Effector memory CD8-positive, alpha-beta T cell (primary cell): ENCODE measurements around the gene VSX2.
"Not testable (repeated sequence)": the region's sequence is repeated elsewhere in the genome, so short reads cannot be mapped to it uniquely, and the experiment has no call there.

ENCODE experiments used
- ATAC-seq: fragments of 150-1000 bp; cut with Tn5 transposase; replicated peaks from 2 replicates; pipeline ENCODE4 v1.10.0; 2021; ENCODE audit warnings: mild to moderate bottlenecking, moderate library complexity
- DNase-seq, 3 experiments: peaks; one replicate each; pipeline ENCODE4 v3.0.0; 2021
- H3K27ac Mint-ChIP-seq, 2 donors: one replicate each; pipeline ENCODE4 v1.8.0; 2022; ENCODE audit warnings: mild to moderate bottlenecking in 2 of 2, mixed read lengths in 2 of 2, moderate library complexity in 2 of 2
- H3K27me3 Mint-ChIP-seq, 2 donors: one replicate each; pipeline ENCODE4 v1.8.0; 2022; ENCODE audit warnings: mixed read lengths in 2 of 2
- H3K36me3 Mint-ChIP-seq: one replicate; pipeline ENCODE4 v1.8.0; 2022; ENCODE audit warnings: mild to moderate bottlenecking, moderate library complexity, mixed read lengths; ENCODE audit not compliant: insufficient read depth
- H3K4me1 Mint-ChIP-seq, 2 donors: one replicate each; pipeline ENCODE4 v1.8.0; 2022; ENCODE audit warnings: low read depth in 2 of 2, mixed read lengths in 2 of 2
- H3K4me3 Mint-ChIP-seq, 2 donors: one replicate each; pipeline ENCODE4 v1.8.0; 2022; ENCODE audit warnings: mild to moderate bottlenecking in 2 of 2, mixed read lengths in 2 of 2, moderate library complexity in 2 of 2
- H3K9me3 Mint-ChIP-seq, 2 donors: one replicate each; pipeline ENCODE4 v1.8.0; 2022; ENCODE audit warnings: mixed read lengths in 2 of 2

VSX2 gene

DNA sequence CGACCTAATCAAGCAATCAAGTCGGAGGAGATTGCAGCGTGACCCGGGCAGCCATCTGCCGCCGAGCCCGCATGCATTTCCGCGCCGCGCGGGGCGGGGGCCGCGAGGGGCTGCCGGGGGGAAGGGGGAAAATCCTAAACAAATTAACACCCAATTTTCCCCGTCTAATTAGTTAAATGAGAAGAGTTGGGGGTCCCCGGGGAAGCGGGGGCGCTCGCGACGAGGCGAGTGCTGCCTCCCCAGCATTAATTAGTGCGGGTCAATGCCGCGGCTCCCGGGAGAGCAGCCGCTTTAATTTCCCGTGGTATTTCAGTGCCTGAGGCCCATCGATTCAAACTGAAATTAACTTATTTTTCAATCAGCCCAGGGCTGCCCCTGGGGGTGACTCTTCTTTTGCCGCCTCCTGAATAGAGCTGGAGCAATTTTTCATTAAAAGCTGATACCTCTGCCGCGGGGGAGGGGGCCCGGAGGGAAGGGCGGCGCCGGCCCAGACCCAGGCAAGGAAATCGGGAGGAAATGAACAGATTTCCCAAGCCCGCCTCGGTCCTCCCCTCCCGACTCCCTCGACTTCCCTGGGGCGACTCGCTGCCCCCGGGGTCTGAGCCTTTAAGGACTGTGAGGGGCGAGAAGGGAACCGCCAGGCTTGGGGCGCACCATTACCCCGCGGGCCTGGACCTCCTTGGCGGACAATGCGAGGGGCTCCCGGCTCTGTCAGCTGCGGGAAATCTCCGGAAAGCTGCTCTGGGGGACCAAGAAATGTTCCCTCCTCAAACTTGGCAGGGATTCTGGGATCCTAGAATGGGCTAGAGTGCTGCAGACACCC lies 18.9 kb downstream of the VSX2 start:
- H3K9me3 Mint-ChIP-seq: no peaks in the 10 kb centered on the region
- DNase-seq: no peak
- H3K4me3 Mint-ChIP-seq: peak overlapping the region; percentile 78 to 79
- no peak overlapping the region for H3K27ac Mint-ChIP-seq
- peak; percentile 61 for ATAC-seq
- H3K27me3 Mint-ChIP-seq: peaks cover under 1 to 9% of the 10 kb centered on the region in 2 donors
- H3K4me1 Mint-ChIP-seq: no peaks in the 10 kb centered on the region
- peaks cover 6% of the 10 kb centered on the region for H3K36me3 Mint-ChIP-seq

DNA sequence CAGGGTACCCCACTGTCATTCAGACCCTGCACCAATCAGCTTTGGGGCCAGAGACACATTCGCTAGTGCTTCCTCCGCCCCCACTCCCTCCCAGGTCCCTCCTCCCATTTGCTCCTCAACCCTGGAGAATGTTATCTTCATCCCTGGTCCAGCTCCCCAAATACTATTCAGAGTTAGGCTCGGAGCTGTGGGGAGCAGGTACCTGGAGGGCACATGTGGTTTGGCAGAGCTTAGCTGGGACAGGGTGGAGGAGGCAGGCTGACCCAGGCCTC lies 19.5 kb downstream of the VSX2 start:
- Mint-ChIP-seq H3K4me3 (peak overlapping the region; percentile 36 to 79), H3K36me3 (peaks cover 6% of the 10 kb centered on the region), H3K27me3 (peaks cover 4% of the 10 kb centered on the region in 2 donors), H3K4me1 (no peaks in the 10 kb centered on the region), H3K27ac (no peak overlapping the region), H3K9me3 (no peaks in the 10 kb centered on the region)
- ATAC-seq (no peak), DNase-seq (no peak)

DNA sequence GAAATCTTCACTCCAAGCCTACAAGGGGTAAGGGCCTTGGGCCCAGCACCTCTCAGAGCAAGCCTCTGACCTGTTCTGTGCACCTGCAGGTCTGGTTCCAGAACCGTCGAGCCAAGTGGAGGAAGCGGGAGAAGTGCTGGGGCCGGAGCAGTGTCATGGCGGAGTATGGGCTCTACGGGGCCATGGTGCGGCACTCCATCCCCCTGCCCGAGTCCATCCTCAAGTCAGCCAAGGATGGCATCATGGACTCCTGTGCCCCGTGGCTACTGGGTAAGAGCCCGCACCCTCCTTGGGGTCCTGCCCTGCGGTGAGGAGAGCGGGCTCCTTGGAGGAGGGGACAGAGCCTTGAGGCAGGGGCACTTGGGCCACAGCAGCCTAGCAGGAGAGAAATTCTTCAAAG lies 20.3 kb downstream of the VSX2 start:
- H3K36me3 Mint-ChIP-seq: peaks cover 6% of the 10 kb centered on the region
- DNase-seq: no peak
- no peaks in the 10 kb centered on the region for H3K4me1 Mint-ChIP-seq
- peak overlapping the region in 1 of 2 donors; percentile 79 for H3K4me3 Mint-ChIP-seq
- H3K27me3 Mint-ChIP-seq: peaks cover 0 to 4% of the 10 kb centered on the region in 2 donors
- H3K9me3 Mint-ChIP-seq: no peaks in the 10 kb centered on the region
- no peak for ATAC-seq
- no peak overlapping the region for H3K27ac Mint-ChIP-seq

DNA sequence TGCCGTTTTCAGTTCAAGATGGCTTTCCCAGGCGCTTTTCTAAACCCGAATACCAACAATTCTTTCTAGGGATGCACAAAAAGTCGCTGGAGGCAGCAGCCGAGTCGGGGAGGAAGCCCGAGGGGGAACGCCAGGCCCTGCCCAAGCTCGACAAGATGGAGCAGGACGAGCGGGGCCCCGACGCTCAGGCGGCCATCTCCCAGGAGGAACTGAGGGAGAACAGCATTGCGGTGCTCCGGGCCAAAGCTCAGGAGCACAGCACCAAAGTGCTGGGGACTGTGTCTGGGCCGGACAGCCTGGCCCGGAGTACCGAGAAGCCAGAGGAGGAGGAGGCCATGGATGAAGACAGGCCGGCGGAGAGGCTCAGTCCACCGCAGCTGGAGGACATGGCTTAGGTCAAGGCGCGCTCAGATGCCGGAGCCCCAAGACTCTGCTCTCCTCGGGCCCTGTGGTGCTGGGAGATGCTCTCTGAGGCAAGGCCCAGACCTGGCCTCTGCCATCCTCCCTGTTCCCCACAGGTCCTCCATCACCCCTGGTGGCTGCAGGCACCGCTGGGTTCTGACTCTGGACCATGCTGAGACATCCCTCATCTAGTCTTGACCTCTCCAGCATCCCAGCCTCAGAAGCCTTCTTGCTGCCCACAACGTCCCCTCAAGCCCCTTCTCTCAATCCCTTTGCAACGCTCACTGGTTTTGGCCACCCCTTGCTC lies 21.4 kb downstream of the VSX2 start:
- Mint-ChIP-seq H3K4me3 (no peak overlapping the region), H3K27me3 (peaks cover 4 to 9% of the 10 kb centered on the region in 2 donors), H3K36me3 (peaks cover 6% of the 10 kb centered on the region), H3K27ac (no peak overlapping the region), H3K9me3 (no peaks in the 10 kb centered on the region), H3K4me1 (no peaks in the 10 kb centered on the region)
- no peak for DNase-seq
- ATAC-seq: no peak

DNA sequence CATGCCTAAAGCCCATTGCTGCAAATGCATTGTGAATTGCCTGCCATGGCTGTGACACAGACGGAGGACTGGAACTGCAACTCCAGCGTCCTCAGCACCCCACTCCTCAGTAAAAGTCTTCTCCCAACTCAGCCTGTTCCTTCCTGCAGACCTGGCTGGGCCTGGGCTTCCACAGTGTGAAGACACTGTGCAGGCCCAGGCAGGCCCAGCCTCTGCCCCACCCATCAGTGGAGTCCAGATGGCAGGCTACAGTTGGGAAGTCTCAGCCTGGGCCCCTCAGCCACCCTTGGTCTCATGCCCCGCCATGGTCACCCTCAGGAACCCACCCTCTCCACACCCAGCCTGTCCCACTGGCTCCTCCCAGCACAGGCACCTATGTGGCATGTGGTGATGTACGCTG lies 22.0 kb downstream of the VSX2 start:
- H3K27me3 Mint-ChIP-seq: peaks cover 4 to 15% of the 10 kb centered on the region in 2 donors
- ATAC-seq (no peak), DNase-seq (no peak)
- peaks cover 6% of the 10 kb centered on the region for H3K36me3 Mint-ChIP-seq
- no peaks in the 10 kb centered on the region for H3K9me3 Mint-ChIP-seq
- H3K4me1 Mint-ChIP-seq: no peaks in the 10 kb centered on the region
- no peak overlapping the region for H3K27ac Mint-ChIP-seq
- no peak overlapping the region for H3K4me3 Mint-ChIP-seq

DNA sequence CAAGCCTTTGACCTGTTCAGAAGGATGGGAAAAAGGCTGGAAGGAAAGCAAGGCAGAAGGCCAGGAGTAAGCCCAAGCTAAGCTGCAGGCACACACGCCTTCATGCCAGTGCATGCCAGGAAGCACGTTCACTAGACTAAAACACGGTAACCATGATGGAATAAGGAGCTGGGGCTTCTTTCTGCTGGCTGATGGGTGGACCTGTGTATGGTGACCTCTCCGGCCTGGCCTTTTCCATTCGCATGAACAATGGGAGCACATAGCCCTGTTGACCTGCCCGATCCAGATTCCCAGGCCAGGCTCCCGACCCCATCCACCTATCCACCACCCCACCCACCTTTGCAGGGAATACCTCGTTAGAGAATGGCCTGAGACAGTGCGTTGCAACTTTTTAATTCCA lies 22.8 kb downstream of the VSX2 start:
- Mint-ChIP-seq H3K27me3 (peaks cover 4 to 15% of the 10 kb centered on the region in 2 donors), H3K27ac (no peak overlapping the region), H3K36me3 (peaks cover 3% of the 10 kb centered on the region), H3K9me3 (no peaks in the 10 kb centered on the region), H3K4me1 (no peaks in the 10 kb centered on the region), H3K4me3 (no peak overlapping the region)
- ATAC-seq (no peak), DNase-seq (no peak)

DNA sequence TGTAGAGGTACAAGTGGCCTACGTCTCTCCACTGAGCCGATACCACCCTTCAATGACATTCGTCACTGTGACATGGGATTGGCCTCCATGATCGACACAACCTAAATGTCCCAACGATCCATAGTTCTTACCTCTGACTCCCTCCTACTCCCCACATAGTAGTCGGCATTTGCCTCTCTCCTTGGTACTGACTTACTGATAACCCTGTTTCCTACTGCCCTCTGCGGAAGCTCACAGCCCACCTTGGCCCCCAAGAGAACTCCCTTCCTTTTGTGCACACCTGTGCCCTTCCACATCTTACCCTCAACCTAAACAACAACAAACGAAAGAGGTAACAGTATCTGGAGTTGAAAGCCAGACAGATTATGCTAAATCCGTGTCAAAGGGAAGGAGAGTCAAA lies 23.9 kb downstream of the VSX2 start:
- Mint-ChIP-seq H3K36me3 (no peaks in the 10 kb centered on the region), H3K4me1 (no peaks in the 10 kb centered on the region), H3K4me3 (no peak overlapping the region), H3K27me3 (peaks cover 11 to 15% of the 10 kb centered on the region in 2 donors), H3K9me3 (no peaks in the 10 kb centered on the region), H3K27ac (no peak overlapping the region)
- DNase-seq: no peak
- ATAC-seq: no peak

DNA sequence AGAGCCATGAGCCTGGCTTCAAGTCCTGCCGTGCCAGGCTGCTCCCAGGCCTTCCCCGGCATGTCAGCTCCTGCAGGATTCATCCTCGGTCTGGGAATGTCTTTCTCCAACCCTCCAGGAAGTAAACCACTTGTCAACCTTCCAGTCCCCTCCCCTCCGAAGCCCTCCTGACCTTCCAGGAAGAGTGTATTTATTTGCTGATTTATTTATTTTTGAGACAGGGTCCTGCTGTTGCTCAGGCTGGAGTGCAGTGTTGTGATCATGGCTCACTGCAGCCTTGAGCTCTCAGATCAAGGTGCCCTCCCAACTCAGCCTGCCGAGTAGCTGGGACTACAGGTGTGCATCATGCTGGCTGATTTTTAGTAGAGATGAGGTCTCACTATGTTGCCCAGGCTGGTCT lies 24.7 kb downstream of the VSX2 start:
- Mint-ChIP-seq H3K27me3 (peaks cover 15 to 18% of the 10 kb centered on the region in 2 donors), H3K4me3 (no peak overlapping the region), H3K4me1 (no peaks in the 10 kb centered on the region), H3K9me3 (no peaks in the 10 kb centered on the region), H3K36me3 (no peaks in the 10 kb centered on the region), H3K27ac (no peak overlapping the region)
- DNase-seq (no peak), ATAC-seq (no peak)

DNA sequence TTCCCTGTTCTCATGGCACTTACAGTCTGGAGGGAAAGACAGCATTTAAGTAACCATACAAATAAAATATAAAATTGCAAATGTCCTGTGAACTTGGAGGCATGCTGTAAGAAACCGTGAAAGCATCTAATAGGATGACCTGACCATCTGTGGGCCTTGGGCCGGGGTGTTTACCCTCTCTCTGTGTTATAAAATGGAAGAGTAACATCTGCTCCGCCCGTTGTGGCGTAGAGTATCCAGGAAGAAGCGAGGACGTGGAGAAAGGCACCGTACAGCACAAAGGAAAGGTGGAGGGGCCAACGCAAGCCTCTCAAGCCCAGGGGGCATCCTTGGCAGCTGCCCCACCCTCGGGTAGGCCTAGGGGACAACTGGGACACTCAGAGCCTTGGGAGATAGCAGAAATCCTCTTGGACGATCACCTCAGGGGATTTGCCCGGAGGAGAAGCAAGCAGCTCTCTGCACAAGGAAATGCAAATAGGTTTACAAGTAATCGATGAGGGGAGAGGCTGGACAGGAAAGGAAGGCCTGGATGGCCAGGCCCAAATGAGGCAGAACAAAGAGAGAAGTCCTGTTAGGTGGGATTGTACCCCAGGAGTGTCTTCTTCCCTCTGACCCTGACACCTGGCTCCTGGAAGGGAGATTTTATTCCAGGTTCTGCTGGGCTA lies 26.2 kb downstream of the VSX2 start:
- H3K9me3 Mint-ChIP-seq: no peaks in the 10 kb centered on the region
- no peaks in the 10 kb centered on the region for H3K36me3 Mint-ChIP-seq
- DNase-seq (no peak), ATAC-seq (no peak)
- no peak overlapping the region for H3K4me3 Mint-ChIP-seq
- H3K27me3 Mint-ChIP-seq: peaks cover 16 to 19% of the 10 kb centered on the region in 2 donors
- H3K4me1 Mint-ChIP-seq: no peaks in the 10 kb centered on the region
- H3K27ac Mint-ChIP-seq: peak overlapping the region in 1 of 2 donors; percentile 28

DNA sequence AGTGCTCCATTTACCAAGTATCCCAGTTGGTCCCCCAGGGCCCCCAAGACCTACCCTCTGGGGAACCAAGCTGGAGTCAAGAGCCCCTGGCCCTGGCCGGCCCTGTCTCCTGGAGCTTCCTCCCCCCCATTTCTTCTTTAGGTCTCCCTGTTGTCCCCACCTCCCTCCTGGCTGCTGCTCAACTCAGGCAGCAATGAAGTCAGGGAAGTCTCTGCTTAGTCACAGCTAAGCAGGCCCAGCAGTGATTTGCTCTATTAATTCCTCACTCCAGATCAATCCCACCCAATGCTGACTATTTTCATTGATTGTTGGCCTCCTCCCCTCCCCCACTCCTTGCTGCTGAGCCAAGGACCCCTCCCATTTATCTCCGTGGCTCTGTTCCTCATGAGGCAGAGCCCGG lies 28.3 kb downstream of the VSX2 start:
- no peak overlapping the region for H3K27ac Mint-ChIP-seq
- H3K36me3 Mint-ChIP-seq: no peaks in the 10 kb centered on the region
- ATAC-seq: no peak
- H3K4me3 Mint-ChIP-seq: no peak overlapping the region
- H3K27me3 Mint-ChIP-seq: peaks cover 29 to 35% of the 10 kb centered on the region in 2 donors
- no peaks in the 10 kb centered on the region for H3K9me3 Mint-ChIP-seq
- DNase-seq: no peak
- H3K4me1 Mint-ChIP-seq: no peaks in the 10 kb centered on the region

DNA sequence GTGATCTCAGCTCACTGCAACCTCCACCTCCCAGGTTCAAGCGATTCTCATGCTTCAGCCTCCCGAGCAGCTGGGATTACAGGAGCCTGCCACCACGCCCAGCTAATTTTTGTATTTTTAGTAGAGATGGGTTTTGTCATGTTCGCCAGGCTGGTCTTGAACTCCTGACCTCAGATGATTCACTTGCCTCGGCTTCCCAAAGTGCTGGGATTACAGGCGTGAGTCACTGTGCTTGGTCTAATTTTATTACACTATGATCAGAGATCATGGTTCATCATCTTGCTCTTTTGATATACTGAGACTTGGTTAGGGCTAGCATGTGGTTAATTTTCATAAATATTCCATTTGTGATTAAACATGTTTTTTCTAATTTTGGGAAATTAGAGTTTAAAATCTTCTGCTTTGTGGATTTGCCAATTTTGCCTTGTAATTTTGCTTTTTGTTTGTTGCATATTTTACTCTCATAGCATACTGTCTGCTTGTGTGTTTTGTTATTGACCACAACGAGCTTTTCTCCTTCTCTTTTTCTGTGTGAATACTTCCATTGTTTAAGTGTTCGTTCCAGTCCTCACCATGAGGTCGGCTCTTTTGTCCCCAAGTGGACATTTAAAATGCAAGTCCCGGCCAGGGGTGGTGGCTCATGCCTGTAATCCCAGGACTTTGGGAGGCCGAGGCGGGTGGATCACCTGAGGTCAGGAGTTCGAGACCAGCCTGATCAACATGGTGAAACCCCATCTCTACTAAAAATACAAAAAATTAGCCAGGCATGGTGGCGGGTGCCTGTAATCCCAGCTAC lies 31.3 kb downstream of the VSX2 start:
- not testable (repeated sequence) for H3K36me3 Mint-ChIP-seq, DNase-seq, H3K27ac Mint-ChIP-seq, H3K4me3 Mint-ChIP-seq, H3K4me1 Mint-ChIP-seq, ATAC-seq, H3K9me3 Mint-ChIP-seq
- H3K27me3 Mint-ChIP-seq: peaks cover 25 to 33% of the 10 kb centered on the region in 2 donors

DNA sequence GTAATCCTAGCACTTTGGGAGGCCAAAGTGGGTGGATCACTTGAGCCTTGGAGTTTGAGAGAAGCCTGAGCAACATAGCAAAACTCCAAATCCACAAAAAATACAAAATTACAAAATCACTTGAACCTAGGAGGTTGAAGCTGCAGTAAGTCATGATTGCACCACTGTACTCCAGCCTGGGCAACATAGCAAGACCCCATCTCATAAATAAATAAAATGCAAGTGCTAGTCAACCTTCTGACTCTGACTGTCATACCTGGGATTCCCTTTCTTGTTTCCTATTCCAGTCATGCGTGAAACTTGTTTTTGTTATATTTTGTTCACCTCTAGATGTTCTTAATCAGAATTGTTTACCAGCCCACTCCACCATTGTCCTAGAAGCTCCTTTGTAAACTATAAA lies 32.1 kb downstream of the VSX2 start:
- DNase-seq (no peak), ATAC-seq (no peak)
- Mint-ChIP-seq H3K27ac (no peak overlapping the region), H3K27me3 (peaks cover 25 to 27% of the 10 kb centered on the region in 2 donors), H3K4me1 (no peaks in the 10 kb centered on the region), H3K9me3 (no peaks in the 10 kb centered on the region), H3K36me3 (no peaks in the 10 kb centered on the region), H3K4me3 (no peak overlapping the region)

DNA sequence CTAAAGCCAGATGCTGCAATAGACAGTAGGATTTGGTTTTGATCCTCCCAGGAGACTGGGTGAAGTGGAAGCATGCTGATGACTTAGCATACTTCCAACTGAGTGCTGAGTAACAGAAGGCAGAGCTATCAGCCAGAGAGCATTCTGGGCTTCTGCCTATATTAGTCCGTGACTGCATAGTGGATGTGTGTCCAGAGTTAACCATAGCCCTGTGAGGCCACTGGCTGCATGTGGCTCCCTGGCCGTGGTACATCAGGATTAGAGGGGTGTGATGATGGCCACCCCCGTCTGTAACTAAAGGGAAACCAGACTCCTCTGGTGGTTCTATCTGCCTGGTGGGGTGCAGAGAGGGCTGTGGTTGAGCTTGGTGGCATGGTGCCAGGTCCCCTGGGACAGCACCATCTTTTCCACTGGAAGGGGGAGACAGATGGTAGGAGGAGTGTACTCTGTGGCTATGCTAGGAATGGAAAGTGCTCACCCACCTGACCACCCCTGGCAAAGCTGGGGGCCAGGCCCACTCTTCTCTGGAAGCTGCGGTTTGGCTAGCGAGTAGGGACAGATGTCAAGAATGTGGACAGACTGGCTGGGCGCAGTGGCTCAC lies 36.1 kb downstream of the VSX2 start:
- Mint-ChIP-seq H3K9me3 (peaks cover 0 to 5% of the 10 kb centered on the region in 2 donors), H3K27ac (no peak overlapping the region), H3K4me1 (no peaks in the 10 kb centered on the region), H3K36me3 (no peaks in the 10 kb centered on the region), H3K27me3 (peaks cover 10 to 26% of the 10 kb centered on the region in 2 donors), H3K4me3 (no peak overlapping the region)
- ATAC-seq (no peak), DNase-seq (no peak)
